Sigmoid colon (tissue), 7 donors: ENCODE measurements around the gene NAXD. TPM values are rescaled to one million over a fixed set of nuclear protein-coding genes. Genes with fewer than 3 reads are reported as not detected.

Source experiments
- DNase-seq: peaks from one replicate; pipeline ENCODE4 v3.0.0-alpha.2; 2019
- H3K27ac ChIP-seq, 4 donors: fragments of 200-600 bp; sonication (generic); one replicate each; pipeline ENCODE4 v1.5.1; 2016 to 2019; ENCODE audit warnings: mild to moderate bottlenecking in 1 of 4
- H3K27me3 ChIP-seq, 3 donors: fragments of 200-600 bp; sonication (generic); one replicate each; pipeline ENCODE4 v1.5.1; 2019; ENCODE audit warnings: mild to moderate bottlenecking in 1 of 3
- H3K36me3 ChIP-seq, 4 donors: fragments of 200-600 bp; sonication (generic); one replicate each; pipeline ENCODE4 v1.5.1; 2016 to 2019
- H3K4me1 ChIP-seq, 4 donors: fragments of 200-600 bp; sonication (generic); one replicate each; pipeline ENCODE4 v1.5.1; 2017 to 2019
- H3K4me3 ChIP-seq, 4 donors: fragments of 200-600 bp; sonication (generic); one replicate each; pipeline ENCODE4 v1.5.1; 2017 to 2019; ENCODE audit warnings: mild to moderate bottlenecking in 2 of 4, moderate library complexity in 1 of 4
- H3K9me3 ChIP-seq, 4 donors: fragments of 200-600 bp in 3 of 4; sonication (generic) in 3 of 4; one replicate each; pipeline versions ENCODE4 v1.5.1 to v1.6.1; 2013 to 2019
- CTCF ChIP-seq, 4 experiments: fragments of 450-650 bp in 3 of 4; fragments of 200-600 bp in 1 of 4; IDR thresholded peaks; one replicate each; pipeline ENCODE4 v1.5.1; 2016 to 2019; ENCODE audit warnings: antibody characterized with exemption in 4 of 4, mild to moderate bottlenecking in 3 of 4, moderate library complexity in 2 of 4
- EP300 ChIP-seq, 4 donors: sonication (generic); formaldehyde crosslinking; IDR thresholded peaks; one replicate each; pipeline ENCODE4 v1.6.1; 2017; ENCODE audit warnings: antibody characterized with exemption in 4 of 4
- POLR2A ChIP-seq, 2 donors: fragments of 450-650 bp; IDR thresholded peaks; one replicate each; pipeline ENCODE4 v1.6.1; 2016; ENCODE audit warnings: antibody characterized with exemption in 2 of 2, mild to moderate bottlenecking in 2 of 2, moderate library complexity in 2 of 2
- POLR2AphosphoS5 ChIP-seq, 4 donors: sonication (generic); formaldehyde crosslinking; IDR thresholded peaks; one replicate each; pipeline ENCODE4 v1.6.1; 2017; ENCODE audit warnings: antibody characterized with exemption in 4 of 4
- WGBS, 2 donors: extraction: QIAGEN DNeasy Blood & Tissue Kit; methylation state at CpG; one replicate each; pipeline ENCODE4 v1.1.7; 2013; 5-methylcytosine and 5-hydroxymethylcytosine counted together
- intact Hi-C: fragments of 100-400 bp; cut with DNase I; formaldehyde crosslinking; loops from one replicate; pipeline ENCODE4 v1.15.1; 2023
- polyA plus RNA-seq, 3 donors: library from polyadenylated mRNA; stranded (reverse); fragments of 200-250 nt; gene quantifications; one replicate each; pipeline ENCODE4 v1.2.3, GENCODE V29; 2013
- total RNA-seq, 4 donors: library from RNA; depleted of rRNA; stranded (reverse); fragments of >200 nt; gene quantifications; one replicate each; pipeline ENCODE4 v1.1.0, GENCODE V29; 2016
- donor health status: healthy with polysubstance abuse.
- donor health status: Bipolar disorder and iron deficiency.
- donor health status: healthy.

NAXD gene
- total and polyA plus RNA-seq, 7 donors: 24.6 to 41.1 (median 33.5) TPM

DNA sequence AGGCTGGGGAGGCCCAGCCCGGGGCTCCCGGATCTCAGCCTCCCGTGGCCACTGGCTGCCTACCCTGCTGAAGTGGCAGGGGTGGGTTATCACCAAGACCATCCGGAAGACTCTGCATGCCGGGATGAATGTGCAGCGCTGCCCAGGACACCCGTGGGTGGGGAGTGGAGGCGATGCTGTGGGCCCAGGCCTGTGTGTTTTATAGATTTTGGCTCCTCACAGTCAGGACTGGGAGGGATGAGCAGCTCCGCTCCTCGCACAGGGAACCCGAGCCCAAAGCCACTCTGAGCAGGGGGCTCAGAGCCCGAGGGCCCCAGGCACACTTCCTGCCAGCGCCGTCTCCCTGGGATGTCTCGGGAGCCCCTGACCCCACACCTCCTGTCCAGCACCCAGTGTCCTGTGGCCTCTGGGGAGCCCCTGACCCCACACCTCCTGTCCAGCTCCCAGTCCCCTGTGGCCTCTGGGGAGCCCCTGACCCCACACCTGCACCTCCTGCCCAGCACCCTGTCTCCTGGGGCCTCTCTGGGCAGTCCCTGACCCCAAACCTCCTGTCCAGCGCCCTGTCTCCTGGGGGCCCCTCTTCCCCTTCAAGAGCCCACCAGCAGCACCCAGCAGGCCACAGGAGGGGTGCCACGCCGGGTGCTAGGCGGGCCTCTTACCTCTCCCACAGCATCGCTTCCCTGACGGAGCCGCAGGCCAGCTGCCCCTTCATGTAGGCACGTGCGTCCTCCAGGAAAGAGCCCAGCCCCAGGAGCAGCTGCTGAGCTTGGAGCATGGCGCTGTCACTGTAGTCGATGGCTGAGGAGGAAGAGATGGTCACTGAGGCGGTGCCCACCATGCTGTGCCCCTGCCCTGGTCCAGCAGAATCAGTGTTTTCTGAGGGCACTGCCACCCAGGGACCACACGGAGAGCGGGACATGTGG, 31.4 kb downstream of the NAXD start:
- Histone ChIP-seq H3K27me3 (no peaks in the 10 kb centered on the region), H3K4me3 (no peak overlapping the region), H3K27ac (peak overlapping the region in 2 of 4 donors; percentile 66 to 72), H3K36me3 (peaks cover 0 to 57% (median 22%) of the 10 kb centered on the region in 4 donors), H3K4me1 (peaks cover 0 to 16% (median 13%) of the 10 kb centered on the region in 4 donors), H3K9me3 (no peaks in the 10 kb centered on the region)
- DNase-seq: peak; percentile 62
- TF ChIP-seq POLR2AphosphoS5 (IDR thresholded peaks at IDR 0.05): no peak
- no peak for TF ChIP-seq POLR2A (IDR thresholded peaks at IDR 0.05)
- TF ChIP-seq CTCF (IDR thresholded peaks at IDR 0.05): no peak
- no peak for TF ChIP-seq EP300 (IDR thresholded peaks at IDR 0.05)
- 94% methylated on average over 29 of the region's 29 CpGs for WGBS, 2 donors
- intact Hi-C loops: no loop called here

DNA sequence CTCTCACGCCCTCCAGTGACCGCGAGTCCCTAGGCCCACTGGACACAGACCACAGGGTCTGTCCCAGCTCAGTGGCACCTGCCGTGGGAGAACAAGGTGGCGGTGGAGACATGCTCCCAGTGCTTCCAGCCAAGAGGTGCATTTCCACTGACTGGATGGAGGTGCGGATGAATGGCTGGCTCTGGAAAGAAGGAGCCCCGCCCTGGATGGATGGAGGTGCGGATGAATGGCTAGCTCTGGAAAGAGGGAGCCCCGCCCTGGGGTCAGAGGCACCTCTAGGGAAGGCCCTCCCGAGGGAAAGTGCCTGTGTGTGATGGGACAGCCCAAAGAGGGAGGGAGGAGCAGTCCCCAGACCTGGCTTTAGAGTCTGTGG, 32.0 kb downstream of the NAXD start:
- TF ChIP-seq CTCF (IDR thresholded peaks at IDR 0.05): no peak
- WGBS, 2 donors: 79 to 88% methylated on average over 10 of the region's 10 CpGs
- no peaks in the 10 kb centered on the region for H3K9me3 ChIP-seq
- DNase-seq: peak; percentile 61
- peaks cover 0 to 16% (median 13%) of the 10 kb centered on the region in 4 donors for H3K4me1 ChIP-seq
- intact Hi-C loops: no loop called here
- H3K27ac ChIP-seq: no peak overlapping the region
- H3K27me3 ChIP-seq: no peaks in the 10 kb centered on the region
- H3K36me3 ChIP-seq: peaks cover 0 to 51% (median 17%) of the 10 kb centered on the region in 4 donors
- H3K4me3 ChIP-seq: no peak overlapping the region

GRCh38 chr13:110648146-110648819, 32.9 kb downstream of the NAXD start:
- DNase-seq: peak; percentile 46
- no peaks in the 10 kb centered on the region for H3K27me3 ChIP-seq
- no peaks in the 10 kb centered on the region for H3K9me3 ChIP-seq
- H3K36me3 ChIP-seq: peaks cover 0 to 49% (median 13%) of the 10 kb centered on the region in 4 donors
- H3K4me3 ChIP-seq: no peak overlapping the region
- H3K27ac ChIP-seq: no peak overlapping the region
- peaks cover 0 to 16% (median 13%) of the 10 kb centered on the region in 4 donors for H3K4me1 ChIP-seq
- WGBS, 2 donors: 82 to 90% methylated on average over 16 of the region's 16 CpGs
- TF ChIP-seq CTCF (IDR thresholded peaks at IDR 0.05) (no peak), POLR2AphosphoS5 (IDR thresholded peaks at IDR 0.05) (no peak), POLR2A (IDR thresholded peaks at IDR 0.05) (no peak), EP300 (IDR thresholded peaks at IDR 0.05) (no peak)
- intact Hi-C loops: no loop called here

DNA sequence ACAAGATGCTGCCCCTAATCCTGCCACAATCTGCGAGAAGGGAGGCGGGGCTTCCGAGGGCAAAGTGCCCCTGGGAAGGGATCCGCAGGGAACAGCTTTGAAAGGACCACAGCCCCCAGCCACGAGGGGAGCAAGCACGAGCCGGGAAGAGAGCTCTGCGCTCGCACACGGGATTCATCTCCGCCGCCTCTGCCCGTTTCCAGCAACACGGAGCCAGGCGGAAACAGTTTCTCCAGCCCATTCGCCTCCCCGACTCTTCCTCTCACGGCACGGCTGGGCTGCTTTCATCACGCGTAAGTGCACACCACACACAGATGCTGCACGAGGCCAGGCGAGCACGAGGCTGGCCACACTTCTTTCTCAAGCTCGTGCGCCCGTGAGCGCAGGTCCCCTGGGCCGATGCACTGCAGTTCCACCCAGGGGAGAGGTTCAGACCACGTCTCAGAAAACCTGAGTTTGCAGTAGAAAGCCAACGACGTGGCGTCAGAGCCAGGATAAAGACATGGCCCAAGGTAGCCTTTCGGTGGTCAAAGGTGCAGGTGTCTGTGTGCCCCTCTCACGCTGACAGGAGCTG, 33.6 kb downstream of the NAXD start:
- WGBS, 2 donors: 92 to 93% methylated on average over 35 of the region's 35 CpGs
- peak; percentile 47 for DNase-seq
- H3K36me3 ChIP-seq: peaks cover 0 to 42% (median 9%) of the 10 kb centered on the region in 4 donors
- H3K27ac ChIP-seq: no peak overlapping the region
- H3K9me3 ChIP-seq: no peaks in the 10 kb centered on the region
- no peaks in the 10 kb centered on the region for H3K27me3 ChIP-seq
- peaks cover 0 to 15% (median 13%) of the 10 kb centered on the region in 4 donors for H3K4me1 ChIP-seq
- no peak overlapping the region for H3K4me3 ChIP-seq
- TF ChIP-seq EP300 (IDR thresholded peaks at IDR 0.05) (no peak), POLR2A (IDR thresholded peaks at IDR 0.05) (no peak), CTCF (IDR thresholded peaks at IDR 0.05) (no peak)
- intact Hi-C loops: no loop called here
